Ishikawa (cell line): Measurements from ENCODE around the gene CYSTM1.

Experiments used
- CEBPB ChIP-seq: IDR thresholded peaks from 2 replicates; pipeline ENCODE4 v1.6.1; 2012
- CREB1 ChIP-seq: IDR thresholded peaks from 2 replicates; pipeline ENCODE4 v1.6.1; 2012; ENCODE audit warnings: low read depth
- EGR1 ChIP-seq: IDR thresholded peaks from 2 replicates; pipeline ENCODE4 v1.6.1; 2012
- EP300 ChIP-seq: IDR thresholded peaks from 2 replicates; pipeline ENCODE4 v1.6.1; 2012; ENCODE audit warnings: borderline replicate concordance
- FOXM1 ChIP-seq: IDR thresholded peaks from 2 replicates; pipeline ENCODE4 v1.6.1; 2012; ENCODE audit warnings: low read depth, borderline replicate concordance
- MAX ChIP-seq: IDR thresholded peaks from 2 replicates; pipeline ENCODE4 v1.6.1; 2012
- NFIC ChIP-seq: IDR thresholded peaks from 2 replicates; pipeline ENCODE4 v1.6.1; 2012
- RAD21 ChIP-seq: IDR thresholded peaks from 2 replicates; pipeline ENCODE4 v1.6.1; 2012; ENCODE audit warnings: low read depth
- REST ChIP-seq: IDR thresholded peaks from 2 replicates; pipeline ENCODE4 v1.6.1; 2012; ENCODE audit warnings: low read depth, mild to moderate bottlenecking
- TAF1 ChIP-seq: IDR thresholded peaks from 2 replicates; pipeline ENCODE4 v1.6.1; 2012; ENCODE audit warnings: low read depth, mild to moderate bottlenecking
- TCF12 ChIP-seq: IDR thresholded peaks from 2 replicates; pipeline ENCODE4 v1.6.1; 2012; ENCODE audit warnings: low read depth
- TEAD4 ChIP-seq: IDR thresholded peaks from 2 replicates; pipeline ENCODE4 v1.6.1; 2012
- USF1 ChIP-seq: IDR thresholded peaks from 2 replicates; pipeline ENCODE4 v1.6.1; 2012
- YY1 ChIP-seq: IDR thresholded peaks from 2 replicates; pipeline ENCODE4 v1.6.1; 2012; ENCODE audit warnings: low read depth
- ZBTB7A ChIP-seq: IDR thresholded peaks from 2 replicates; pipeline ENCODE4 v1.6.1; 2012; ENCODE audit warnings: low read depth

CYSTM1 gene

GRCh38 chr5:140216478-140217074 is 41.6 kb downstream of the CYSTM1 start:
- no peak for TF ChIP-seq FOXM1
- TF ChIP-seq MAX = no peak
- TF ChIP-seq CEBPB = no peak
- TF ChIP-seq EP300 = no peak
- no peak for TF ChIP-seq CREB1
- TF ChIP-seq TAF1 = no peak
- TF ChIP-seq TEAD4 = no peak

GRCh38 chr5:140217299-140218026 is 42.5 kb downstream of the CYSTM1 start:
- TF ChIP-seq RAD21 (no peak), ZBTB7A (no peak), TAF1 (no peak), YY1 (no peak), TCF12 (no peak), TEAD4 (no peak), CREB1 (no peak), EP300 (no peak), MAX (no peak), CEBPB (no peak), USF1 (no peak), FOXM1 (no peak), NFIC (no peak), EGR1 (no peak), REST (no peak)

GRCh38 chr5:140219068-140219991 is 44.3 kb downstream of the CYSTM1 start:
- TF ChIP-seq MAX (no peak), NFIC (peak; percentile 12; the same call in 1 of the 2 replicates), CEBPB (peak; percentile 74), USF1 (no peak)

GRCh38 chr5:140220032-140220697 is 45.2 kb downstream of the CYSTM1 start:
- TF ChIP-seq NFIC (0 out of 2 replicates have a peak, but pooled peaks have one; percentile 2), TEAD4 (peak; percentile 33; the same call in 1 of the 2 replicates), FOXM1 (no peak), MAX (no peak)

GRCh38 chr5:140220698-140221064 is 45.7 kb downstream of the CYSTM1 start:
- TF ChIP-seq CREB1 (no peak), TEAD4 (no peak), ZBTB7A (no peak), MAX (no peak), CEBPB (no peak), YY1 (no peak), USF1 (no peak), TAF1 (no peak), NFIC (no peak), EGR1 (no peak), EP300 (no peak), RAD21 (no peak), FOXM1 (no peak), REST (no peak), TCF12 (no peak)
